Activated CD4-positive, alpha-beta T cell treated with anti-CD3 and anti-CD28 coated beads, Interleukin-2, amount 50 U/mL, for 48 hours (primary cell): ENCODE measurements around the gene MCFD2.
A peak's percentile ranks its signal among the peaks of the same experiment; 100 is the strongest.
"Not testable (repeated sequence)": the region's sequence is repeated elsewhere in the genome, so short reads cannot be mapped to it uniquely, and the experiment has no call there.

Source experiments
- DNase-seq, 2 experiments: peaks; one replicate each; pipeline ENCODE4 v3.0.0-alpha.2; 2020

The MCFD2 gene

GRCh38 chr2:46901611-46902010, 14.0 kb downstream of the MCFD2 start:
- no peak for DNase-seq

GRCh38 chr2:46900381-46900780, 15.2 kb downstream of the MCFD2 start:
- no peak for DNase-seq

- no peak for DNase-seq
Measured at GRCh38 chr2:46899053-46899452, 16.6 kb downstream of the MCFD2 start.

GRCh38 chr2:46898024-46898423, 17.6 kb downstream of the MCFD2 start:
- DNase-seq = no peak

- no peak for DNase-seq
Measured at GRCh38 chr2:46893269-46893939, 22.2 kb downstream of the MCFD2 start.

- no peak for DNase-seq
Measured at GRCh38 chr2:46891956-46892553, 23.6 kb downstream of the MCFD2 start.

GRCh38 chr2:46888421-46888952, 27.1 kb downstream of the MCFD2 start:
- DNase-seq = no peak

- DNase-seq = no peak
Measured at GRCh38 chr2:46887028-46887885, 28.3 kb downstream of the MCFD2 start.

- no peak for DNase-seq
Measured at GRCh38 chr2:46886268-46887027, 29.2 kb downstream of the MCFD2 start.

- DNase-seq = no peak
Measured at GRCh38 chr2:46885376-46885775, 30.2 kb downstream of the MCFD2 start.

- no peak for DNase-seq
Measured at GRCh38 chr2:46879511-46879910, 36.1 kb downstream of the MCFD2 start.

GRCh38 chr2:46878886-46879285, 36.7 kb downstream of the MCFD2 start:
- no peak for DNase-seq

GRCh38 chr2:46878240-46878877, 37.2 kb downstream of the MCFD2 start:
- no peak for DNase-seq

GRCh38 chr2:46877619-46878113, 37.9 kb downstream of the MCFD2 start:
- no peak for DNase-seq

- DNase-seq = no peak
Measured at GRCh38 chr2:46876741-46877384, 38.7 kb downstream of the MCFD2 start.

GRCh38 chr2:46875962-46876689, 39.5 kb downstream of the MCFD2 start:
- DNase-seq = not testable (repeated sequence)

GRCh38 chr2:46875226-46875899, 40.2 kb downstream of the MCFD2 start:
- no peak for DNase-seq

GRCh38 chr2:46874236-46874929, 41.2 kb downstream of the MCFD2 start:
- no peak for DNase-seq

GRCh38 chr2:46873604-46874068, 42.0 kb downstream of the MCFD2 start:
- peak; percentile 30 to 43 for DNase-seq
